ENCODE measurements around the gene SDK2.

SDK2 gene

DNA sequence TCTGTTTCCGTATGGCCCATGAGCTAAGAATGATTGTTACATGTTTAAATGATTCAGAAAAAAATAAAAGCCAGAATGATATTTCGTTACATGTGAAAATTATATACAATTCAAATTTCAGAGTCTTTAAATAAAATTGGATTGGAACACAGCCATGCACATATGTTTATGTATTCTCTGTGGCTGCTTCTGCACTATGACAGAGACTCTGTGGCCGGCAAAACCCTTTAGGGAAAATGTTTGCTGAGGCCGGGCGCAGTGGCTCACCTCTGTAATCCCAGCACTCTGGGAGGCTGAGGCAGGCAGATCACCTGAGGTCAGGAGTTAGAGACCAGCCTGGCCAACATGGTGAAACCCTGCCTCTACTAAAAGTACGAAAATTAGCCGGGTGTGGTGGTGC lies 316.6 kb downstream of the SDK2 start:
- Histone ChIP-seq H3K9ac (ENCODE audit: low read length) (no peak overlapping the region), H3K27me3 (replicated peaks; ENCODE audit: control insufficient read depth, insufficient read depth, low read length) (no peaks in the 10 kb centered on the region), H3K36me3 (ENCODE audit: control insufficient read depth, insufficient read depth, low read length, severe bottlenecking) (no peaks in the 10 kb centered on the region), H3K4me3 (ENCODE audit: low read length) (no peak overlapping the region), H3K9me3 (ENCODE audit: control insufficient read depth, low read length) (no peaks in the 10 kb centered on the region), H3K4me1 (ENCODE audit: control insufficient read depth, insufficient read depth, low read length) (peaks cover 30% of the 10 kb centered on the region)
- DNase-seq (ENCODE audit: low read depth), result no peak

DNA sequence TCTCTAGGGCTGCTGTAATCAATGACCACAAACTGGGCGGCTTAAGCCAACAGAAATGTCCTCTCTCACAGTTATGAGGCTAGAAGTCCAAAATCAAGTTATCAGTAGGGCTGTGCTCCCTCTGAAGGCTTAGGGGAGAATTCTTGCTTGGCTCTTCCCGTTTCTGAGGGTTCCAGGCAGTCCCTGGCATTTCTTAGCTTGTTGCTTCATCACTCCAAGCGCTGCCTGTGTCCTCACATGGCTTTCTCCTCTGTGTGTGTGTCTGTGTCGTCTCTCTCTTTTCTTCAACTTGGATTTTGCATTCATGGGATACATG lies 318.8 kb downstream of the SDK2 start:
- H3K36me3 ChIP-seq (ENCODE audit: control insufficient read depth, insufficient read depth, low read length, severe bottlenecking), result no peaks in the 10 kb centered on the region

GRCh38 chr17:73324711-73325526 lies 319.3 kb downstream of the SDK2 start:
- Histone ChIP-seq H3K36me3 (ENCODE audit: control insufficient read depth, insufficient read depth, low read length, severe bottlenecking) (no peaks in the 10 kb centered on the region), H3K9ac (ENCODE audit: low read length) (peak overlapping the region; percentile 76), H3K4me1 (ENCODE audit: control insufficient read depth, insufficient read depth, low read length) (peaks cover 30% of the 10 kb centered on the region), H3K4me3 (ENCODE audit: low read length) (peak overlapping the region; percentile 53), H3K27me3 (replicated peaks; ENCODE audit: control insufficient read depth, insufficient read depth, low read length) (no peaks in the 10 kb centered on the region), H3K9me3 (ENCODE audit: control insufficient read depth, low read length) (no peaks in the 10 kb centered on the region)
- no peak for DNase-seq (ENCODE audit: low read depth)

More for the DNA sequence above, 318.8 kb downstream of the SDK2 start:
- Histone ChIP-seq H3K4me3 (ENCODE audit: low read length) (peak overlapping the region; percentile 5), H3K27me3 (replicated peaks; ENCODE audit: control insufficient read depth, insufficient read depth, low read length) (no peaks in the 10 kb centered on the region), H3K9ac (ENCODE audit: low read length) (peak overlapping the region; percentile 76), H3K4me1 (ENCODE audit: control insufficient read depth, insufficient read depth, low read length) (peaks cover 30% of the 10 kb centered on the region), H3K9me3 (ENCODE audit: control insufficient read depth, low read length) (no peaks in the 10 kb centered on the region)
- peak; percentile 94 for DNase-seq (ENCODE audit: low read depth)

- H3K9ac ChIP-seq (ENCODE audit: low read length), result peak overlapping the region; percentile 76
- no peaks in the 10 kb centered on the region for H3K36me3 ChIP-seq (ENCODE audit: control insufficient read depth, insufficient read depth, low read length, severe bottlenecking)
- peak overlapping the region; percentile 53 for H3K4me3 ChIP-seq (ENCODE audit: low read length)
- peaks cover 30% of the 10 kb centered on the region for H3K4me1 ChIP-seq (ENCODE audit: control insufficient read depth, insufficient read depth, low read length)
- peak; percentile 58 for DNase-seq (ENCODE audit: low read depth)
- no peaks in the 10 kb centered on the region for H3K27me3 ChIP-seq (replicated peaks; ENCODE audit: control insufficient read depth, insufficient read depth, low read length)
- H3K9me3 ChIP-seq (ENCODE audit: control insufficient read depth, low read length), result no peaks in the 10 kb centered on the region
These were observed 320.1 kb downstream of the SDK2 start for GRCh38 chr17:73324160-73324475.

- peak; percentile 61 for DNase-seq (ENCODE audit: low read depth)
- no peaks in the 10 kb centered on the region for H3K27me3 ChIP-seq (replicated peaks; ENCODE audit: control insufficient read depth, insufficient read depth, low read length)
- peaks cover 30% of the 10 kb centered on the region for H3K4me1 ChIP-seq (ENCODE audit: control insufficient read depth, insufficient read depth, low read length)
- H3K4me3 ChIP-seq (ENCODE audit: low read length), result peak overlapping the region; percentile 53
- H3K36me3 ChIP-seq (ENCODE audit: control insufficient read depth, insufficient read depth, low read length, severe bottlenecking), result no peaks in the 10 kb centered on the region
- peak overlapping the region; percentile 76 for H3K9ac ChIP-seq (ENCODE audit: low read length)
- H3K9me3 ChIP-seq (ENCODE audit: control insufficient read depth, low read length), result no peaks in the 10 kb centered on the region
These were observed 320.7 kb downstream of the SDK2 start for GRCh38 chr17:73323409-73324159.

- Histone ChIP-seq H3K36me3 (ENCODE audit: control insufficient read depth, insufficient read depth, low read length, severe bottlenecking) (no peaks in the 10 kb centered on the region), H3K4me3 (ENCODE audit: low read length) (no peak overlapping the region), H3K9me3 (ENCODE audit: control insufficient read depth, low read length) (no peaks in the 10 kb centered on the region), H3K9ac (ENCODE audit: low read length) (no peak overlapping the region), H3K4me1 (ENCODE audit: control insufficient read depth, insufficient read depth, low read length) (peaks cover 44% of the 10 kb centered on the region), H3K27me3 (replicated peaks; ENCODE audit: control insufficient read depth, insufficient read depth, low read length) (no peaks in the 10 kb centered on the region)
- DNase-seq (ENCODE audit: low read depth), result peak; percentile 76
These were observed 323.5 kb downstream of the SDK2 start for GRCh38 chr17:73320601-73321264.

GRCh38 chr17:73319766-73320165 lies 324.5 kb downstream of the SDK2 start:
- H3K27me3 ChIP-seq (replicated peaks; ENCODE audit: control insufficient read depth, insufficient read depth, low read length), result no peaks in the 10 kb centered on the region

GRCh38 chr17:73318836-73319235 lies 325.4 kb downstream of the SDK2 start:
- Histone ChIP-seq H3K4me3 (ENCODE audit: low read length) (no peak overlapping the region), H3K27me3 (replicated peaks; ENCODE audit: control insufficient read depth, insufficient read depth, low read length) (no peaks in the 10 kb centered on the region), H3K36me3 (ENCODE audit: control insufficient read depth, insufficient read depth, low read length, severe bottlenecking) (no peaks in the 10 kb centered on the region), H3K9me3 (ENCODE audit: control insufficient read depth, low read length) (no peaks in the 10 kb centered on the region), H3K9ac (ENCODE audit: low read length) (no peak overlapping the region), H3K4me1 (ENCODE audit: control insufficient read depth, insufficient read depth, low read length) (peaks cover 30% of the 10 kb centered on the region)
- no peak for DNase-seq (ENCODE audit: low read depth)

More at GRCh38 chr17:73319766-73320165, 324.5 kb downstream of the SDK2 start:
- no peak overlapping the region for H3K9ac ChIP-seq (ENCODE audit: low read length)
- H3K36me3 ChIP-seq (ENCODE audit: control insufficient read depth, insufficient read depth, low read length, severe bottlenecking), result no peaks in the 10 kb centered on the region
- H3K4me3 ChIP-seq (ENCODE audit: low read length), result no peak overlapping the region
- no peaks in the 10 kb centered on the region for H3K9me3 ChIP-seq (ENCODE audit: control insufficient read depth, low read length)
- peaks cover 36% of the 10 kb centered on the region for H3K4me1 ChIP-seq (ENCODE audit: control insufficient read depth, insufficient read depth, low read length)
- no peak for DNase-seq (ENCODE audit: low read depth)

GRCh38 chr17:73318427-73318813 lies 325.8 kb downstream of the SDK2 start:
- Histone ChIP-seq H3K9ac (ENCODE audit: low read length) (no peak overlapping the region), H3K4me3 (ENCODE audit: low read length) (no peak overlapping the region), H3K4me1 (ENCODE audit: control insufficient read depth, insufficient read depth, low read length) (peaks cover 27% of the 10 kb centered on the region), H3K9me3 (ENCODE audit: control insufficient read depth, low read length) (no peaks in the 10 kb centered on the region), H3K36me3 (ENCODE audit: control insufficient read depth, insufficient read depth, low read length, severe bottlenecking) (no peaks in the 10 kb centered on the region), H3K27me3 (replicated peaks; ENCODE audit: control insufficient read depth, insufficient read depth, low read length) (no peaks in the 10 kb centered on the region)
- no peak for DNase-seq (ENCODE audit: low read depth)

- peak; percentile 72 for DNase-seq (ENCODE audit: low read depth)
- H3K4me3 ChIP-seq (ENCODE audit: low read length), result peak overlapping the region; percentile 8
- H3K4me1 ChIP-seq (ENCODE audit: control insufficient read depth, insufficient read depth, low read length), result peaks cover 28% of the 10 kb centered on the region
These were observed 326.5 kb downstream of the SDK2 start for GRCh38 chr17:73317513-73318426.

More at GRCh38 chr17:73317513-73318426, 326.5 kb downstream of the SDK2 start:
- peak overlapping the region; percentile 53 for H3K9ac ChIP-seq (ENCODE audit: low read length)
- H3K36me3 ChIP-seq (ENCODE audit: control insufficient read depth, insufficient read depth, low read length, severe bottlenecking), result no peaks in the 10 kb centered on the region
- no peaks in the 10 kb centered on the region for H3K9me3 ChIP-seq (ENCODE audit: control insufficient read depth, low read length)
- no peaks in the 10 kb centered on the region for H3K27me3 ChIP-seq (replicated peaks; ENCODE audit: control insufficient read depth, insufficient read depth, low read length)
